ENCODE measurements around the gene UBE2J2.

UBE2J2 gene

DNA sequence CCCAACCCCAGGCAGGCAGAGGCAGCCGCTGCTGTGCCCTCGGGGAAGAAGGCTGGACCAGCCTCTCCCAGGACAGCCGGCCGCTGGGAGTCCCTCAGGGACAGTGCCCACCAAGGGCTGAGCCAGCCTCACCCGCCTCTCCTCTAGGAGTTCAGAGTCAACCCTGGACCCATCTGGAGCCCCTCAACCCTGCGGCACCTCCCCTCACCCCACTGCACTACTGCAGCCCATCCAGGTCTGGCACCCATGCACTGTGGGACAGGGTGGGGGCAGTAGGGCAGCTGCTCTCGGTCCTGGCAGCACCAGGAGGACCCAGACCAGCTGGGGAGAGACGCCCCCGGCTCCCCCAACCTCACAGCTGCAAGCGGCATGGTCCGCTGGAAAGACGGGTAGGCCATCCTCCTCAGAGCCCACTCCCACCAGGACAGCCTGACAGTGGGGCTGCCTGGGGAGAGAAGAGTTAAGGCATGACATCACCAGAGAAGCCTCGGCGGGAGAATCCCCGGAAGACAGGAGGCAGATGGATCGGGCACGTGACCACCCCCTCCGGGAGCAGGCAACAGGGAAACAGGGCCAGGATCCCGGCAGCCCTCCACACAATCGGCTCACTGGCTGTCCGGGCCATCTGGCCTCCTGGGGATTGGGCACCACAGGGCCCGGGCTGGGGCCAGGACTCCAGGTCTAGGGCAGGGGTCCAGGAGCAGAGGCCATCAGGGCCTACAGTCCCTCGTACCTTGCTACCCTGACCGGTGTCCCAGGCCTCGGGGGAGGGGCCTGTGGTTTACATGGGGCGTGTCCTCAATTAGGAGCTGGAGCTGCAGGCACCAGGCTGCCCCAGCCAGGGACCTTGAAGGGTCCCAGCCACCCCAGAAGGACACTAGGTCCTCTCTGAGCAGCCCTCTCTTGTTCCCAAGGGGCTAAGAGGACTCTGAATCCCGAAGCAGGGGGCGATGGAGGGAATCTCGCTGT lies 31.0 kb upstream of the UBE2J2 start:
- no peaks in the 10 kb centered on the region; the same call in 1 of the 2 replicates for H4K20me1 ChIP-seq (ENCODE audit: insufficient read depth)
- no peak overlapping the region for H3K4me3 ChIP-seq (IDR thresholded peaks at IDR 0.05; ENCODE audit: insufficient read depth, low read depth, low read length)
- H2AFZ ChIP-seq (ENCODE audit: low read depth): no peak overlapping the region
- H3K4me1 ChIP-seq (ENCODE audit: low read depth, poor library complexity, severe bottlenecking): peaks cover 17% of the 10 kb centered on the region
- H3K36me3 ChIP-seq (ENCODE audit: insufficient read depth): no peaks in the 10 kb centered on the region
- H3K79me2 ChIP-seq (ENCODE audit: insufficient read depth, low read depth): peaks cover 28% of the 10 kb centered on the region
- H3K4me2 ChIP-seq: peak overlapping the region; percentile 78
- peak overlapping the region; percentile 77 for H3K27ac ChIP-seq
- no peaks in the 10 kb centered on the region for H3K27me3 ChIP-seq (ENCODE audit: insufficient read depth, low read depth)
- peak overlapping the region; percentile 59 for H3K9ac ChIP-seq
- TF ChIP-seq, protein P1, sequence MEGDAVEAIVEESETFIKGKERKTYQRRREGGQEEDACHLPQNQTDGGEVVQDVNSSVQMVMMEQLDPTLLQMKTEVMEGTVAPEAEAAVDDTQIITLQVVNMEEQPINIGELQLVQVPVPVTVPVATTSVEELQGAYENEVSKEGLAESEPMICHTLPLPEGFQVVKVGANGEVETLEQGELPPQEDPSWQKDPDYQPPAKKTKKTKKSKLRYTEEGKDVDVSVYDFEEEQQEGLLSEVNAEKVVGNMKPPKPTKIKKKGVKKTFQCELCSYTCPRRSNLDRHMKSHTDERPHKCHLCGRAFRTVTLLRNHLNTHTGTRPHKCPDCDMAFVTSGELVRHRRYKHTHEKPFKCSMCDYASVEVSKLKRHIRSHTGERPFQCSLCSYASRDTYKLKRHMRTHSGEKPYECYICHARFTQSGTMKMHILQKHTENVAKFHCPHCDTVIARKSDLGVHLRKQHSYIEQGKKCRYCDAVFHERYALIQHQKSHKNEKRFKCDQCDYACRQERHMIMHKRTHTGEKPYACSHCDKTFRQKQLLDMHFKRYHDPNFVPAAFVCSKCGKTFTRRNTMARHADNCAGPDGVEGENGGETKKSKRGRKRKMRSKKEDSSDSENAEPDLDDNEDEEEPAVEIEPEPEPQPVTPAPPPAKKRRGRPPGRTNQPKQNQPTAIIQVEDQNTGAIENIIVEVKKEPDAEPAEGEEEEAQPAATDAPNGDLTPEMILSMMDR (conservative IDR thresholded peaks at IDR 0.05; ENCODE audit: low read depth, low read length): no peak

DNA sequence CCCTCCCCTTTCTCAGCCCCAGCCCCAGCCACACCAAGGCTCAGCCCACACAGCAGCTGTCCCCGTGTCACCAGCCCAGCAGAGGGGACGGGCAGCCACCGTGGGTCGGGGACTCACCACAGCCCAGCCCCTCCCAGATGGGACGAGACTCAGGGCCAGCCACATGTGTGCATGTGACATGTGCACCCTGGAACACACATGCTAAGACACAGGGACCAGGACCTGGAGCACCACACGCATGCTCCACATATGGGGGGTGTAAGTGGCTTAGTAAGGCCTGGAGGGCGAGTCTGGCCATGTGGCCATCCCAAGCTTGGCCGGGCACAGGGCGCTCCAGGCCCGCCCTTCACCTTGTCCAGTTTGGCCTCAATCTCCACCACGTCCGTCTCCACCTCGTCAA lies 30.1 kb upstream of the UBE2J2 start:
- TF ChIP-seq, protein P1 (conservative IDR thresholded peaks at IDR 0.05; ENCODE audit: low read depth, low read length): no peak
- Histone ChIP-seq H3K79me2 (ENCODE audit: insufficient read depth, low read depth) (peaks cover 24% of the 10 kb centered on the region), H3K4me1 (ENCODE audit: low read depth, poor library complexity, severe bottlenecking) (peaks cover 17% of the 10 kb centered on the region), H4K20me1 (ENCODE audit: insufficient read depth) (no peaks in the 10 kb centered on the region; the same call in 1 of the 2 replicates), H3K27ac (no peak overlapping the region), H3K4me3 (IDR thresholded peaks at IDR 0.05; ENCODE audit: insufficient read depth, low read depth, low read length) (no peak overlapping the region), H3K36me3 (ENCODE audit: insufficient read depth) (no peaks in the 10 kb centered on the region), H3K4me2 (no peak overlapping the region), H3K9ac (no peak overlapping the region), H2AFZ (ENCODE audit: low read depth) (no peak overlapping the region), H3K27me3 (ENCODE audit: insufficient read depth, low read depth) (no peaks in the 10 kb centered on the region)

DNA sequence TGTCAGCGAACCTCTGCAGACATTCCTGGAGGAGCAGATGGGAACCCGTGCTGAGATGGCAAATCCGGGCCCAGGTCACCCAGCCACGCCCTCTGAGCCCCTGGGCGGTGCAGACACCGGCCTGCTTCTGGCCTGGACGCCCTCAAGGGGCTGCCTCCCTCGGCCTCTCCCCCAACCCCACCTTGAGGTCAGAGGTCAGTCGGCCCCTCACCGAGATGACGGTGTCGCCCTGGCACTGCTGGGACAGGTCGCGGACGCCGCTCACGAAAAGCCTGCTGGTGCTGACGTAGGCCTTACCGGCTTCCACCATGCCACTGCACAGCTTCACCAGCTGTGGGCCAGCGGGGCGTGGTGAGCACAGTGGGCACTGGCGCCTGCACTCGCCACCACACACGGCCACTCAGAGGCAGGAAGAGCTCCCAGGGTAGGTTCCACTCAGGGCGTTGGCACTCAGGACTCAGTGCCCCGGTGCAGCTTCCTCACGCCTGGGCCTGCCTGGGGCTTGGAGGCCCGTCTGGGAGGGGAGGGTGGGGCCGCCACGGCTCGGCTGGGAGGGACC lies 29.4 kb upstream of the UBE2J2 start:
- peaks cover 24% of the 10 kb centered on the region for H3K79me2 ChIP-seq (ENCODE audit: insufficient read depth, low read depth)
- H3K27me3 ChIP-seq (ENCODE audit: insufficient read depth, low read depth): no peaks in the 10 kb centered on the region
- H3K4me1 ChIP-seq (ENCODE audit: low read depth, poor library complexity, severe bottlenecking): peaks cover 17% of the 10 kb centered on the region
- no peak overlapping the region for H3K27ac ChIP-seq
- H3K4me3 ChIP-seq (IDR thresholded peaks at IDR 0.05; ENCODE audit: insufficient read depth, low read depth, low read length): no peak overlapping the region
- H3K36me3 ChIP-seq (ENCODE audit: insufficient read depth): no peaks in the 10 kb centered on the region
- H2AFZ ChIP-seq (ENCODE audit: low read depth): no peak overlapping the region
- no peak overlapping the region for H3K9ac ChIP-seq
- no peak overlapping the region for H3K4me2 ChIP-seq
- TF ChIP-seq, protein P1 (conservative IDR thresholded peaks at IDR 0.05; ENCODE audit: low read depth, low read length): no peak
- H4K20me1 ChIP-seq (ENCODE audit: insufficient read depth): no peaks in the 10 kb centered on the region; the same call in 1 of the 2 replicates

DNA sequence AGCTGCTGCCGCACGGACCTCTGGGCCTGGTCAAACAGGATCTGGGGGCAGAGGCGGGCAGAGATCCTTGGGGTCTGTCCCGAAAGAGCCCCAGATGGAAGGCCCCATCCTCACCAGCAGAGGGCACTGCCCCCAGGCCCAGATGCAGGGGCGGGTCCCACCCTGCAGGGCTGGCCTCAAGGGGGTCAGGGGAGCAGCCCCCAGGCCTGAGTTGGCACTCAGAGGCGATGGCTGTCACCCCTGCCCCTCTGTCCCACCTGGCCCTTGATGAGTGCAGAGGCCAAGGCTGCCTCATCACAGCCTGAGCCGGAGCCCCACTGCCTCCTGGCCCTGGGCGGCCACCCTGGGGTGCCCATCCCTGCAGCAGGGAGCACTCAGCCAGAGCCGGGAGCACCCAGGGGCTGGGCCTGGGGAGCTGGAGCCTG lies 28.4 kb upstream of the UBE2J2 start:
- Histone ChIP-seq H3K36me3 (ENCODE audit: insufficient read depth) (no peaks in the 10 kb centered on the region), H3K27me3 (ENCODE audit: insufficient read depth, low read depth) (no peaks in the 10 kb centered on the region), H3K4me2 (no peak overlapping the region), H3K79me2 (ENCODE audit: insufficient read depth, low read depth) (peaks cover 20% of the 10 kb centered on the region), H3K9ac (no peak overlapping the region), H2AFZ (ENCODE audit: low read depth) (no peak overlapping the region), H3K4me3 (IDR thresholded peaks at IDR 0.05; ENCODE audit: insufficient read depth, low read depth, low read length) (no peak overlapping the region), H3K27ac (no peak overlapping the region), H3K4me1 (ENCODE audit: low read depth, poor library complexity, severe bottlenecking) (peaks cover 17% of the 10 kb centered on the region), H4K20me1 (ENCODE audit: insufficient read depth) (no peaks in the 10 kb centered on the region; the same call in 1 of the 2 replicates)
- TF ChIP-seq, protein P1 (conservative IDR thresholded peaks at IDR 0.05; ENCODE audit: low read depth, low read length): peak; percentile 53
